ENCODE measurements around the gene SLAMF9.

The SLAMF9 gene

GRCh38 chr1:159994896-159995295 is 40.9 kb upstream of the SLAMF9 start:
- Histone ChIP-seq H3K36me3 (replicated peaks; ENCODE audit: low read depth, low read length) (no peaks in the 10 kb centered on the region), H3K9ac (ENCODE audit: low read length) (no peak overlapping the region), H3K4me2 (ENCODE audit: low read length) (no peak overlapping the region), H2AFZ (ENCODE audit: low read depth, low read length) (no peak overlapping the region), H3K27me3 (ENCODE audit: low read depth, low read length) (peaks cover 40% of the 10 kb centered on the region), H3K79me2 (ENCODE audit: low read length) (no peaks in the 10 kb centered on the region), H3K4me1 (ENCODE audit: low read length) (peaks cover 8% of the 10 kb centered on the region), H3K9me3 (ENCODE audit: insufficient read depth, low read length) (no peaks in the 10 kb centered on the region), H3K27ac (ENCODE audit: low read length) (no peak overlapping the region), H4K20me1 (ENCODE audit: insufficient read depth, low read length) (no peaks in the 10 kb centered on the region), H3K4me3 (ENCODE audit: low read length) (no peak overlapping the region)
- TF ChIP-seq EZH2phosphoT487 (IDR thresholded peaks at IDR 0.05; ENCODE audit: low read depth), result no peak
- TF ChIP-seq, protein P1, sequence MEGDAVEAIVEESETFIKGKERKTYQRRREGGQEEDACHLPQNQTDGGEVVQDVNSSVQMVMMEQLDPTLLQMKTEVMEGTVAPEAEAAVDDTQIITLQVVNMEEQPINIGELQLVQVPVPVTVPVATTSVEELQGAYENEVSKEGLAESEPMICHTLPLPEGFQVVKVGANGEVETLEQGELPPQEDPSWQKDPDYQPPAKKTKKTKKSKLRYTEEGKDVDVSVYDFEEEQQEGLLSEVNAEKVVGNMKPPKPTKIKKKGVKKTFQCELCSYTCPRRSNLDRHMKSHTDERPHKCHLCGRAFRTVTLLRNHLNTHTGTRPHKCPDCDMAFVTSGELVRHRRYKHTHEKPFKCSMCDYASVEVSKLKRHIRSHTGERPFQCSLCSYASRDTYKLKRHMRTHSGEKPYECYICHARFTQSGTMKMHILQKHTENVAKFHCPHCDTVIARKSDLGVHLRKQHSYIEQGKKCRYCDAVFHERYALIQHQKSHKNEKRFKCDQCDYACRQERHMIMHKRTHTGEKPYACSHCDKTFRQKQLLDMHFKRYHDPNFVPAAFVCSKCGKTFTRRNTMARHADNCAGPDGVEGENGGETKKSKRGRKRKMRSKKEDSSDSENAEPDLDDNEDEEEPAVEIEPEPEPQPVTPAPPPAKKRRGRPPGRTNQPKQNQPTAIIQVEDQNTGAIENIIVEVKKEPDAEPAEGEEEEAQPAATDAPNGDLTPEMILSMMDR (IDR thresholded peaks at IDR 0.05; ENCODE audit: low read depth, low read length), result no peak

DNA sequence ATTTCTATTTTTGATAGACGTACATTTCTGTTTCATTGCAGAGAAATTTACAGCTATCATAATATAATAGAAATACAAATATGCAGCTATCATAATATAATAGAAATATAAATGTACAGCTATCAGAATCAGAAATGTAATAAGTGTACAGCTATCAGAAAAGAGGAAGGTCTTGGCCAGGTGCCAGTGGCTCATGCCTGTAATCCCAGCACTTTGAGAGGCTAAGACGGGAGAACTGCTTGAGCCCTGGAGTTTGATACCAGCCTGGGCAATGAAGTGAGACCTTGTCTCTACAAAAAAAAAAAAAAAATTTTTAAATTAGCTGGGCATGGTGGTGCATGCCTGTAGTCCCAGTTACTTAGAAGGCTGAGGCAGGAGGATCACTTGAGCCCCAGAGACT is 39.9 kb upstream of the SLAMF9 start:
- Histone ChIP-seq H3K9me3 (ENCODE audit: insufficient read depth, low read length) (no peaks in the 10 kb centered on the region), H2AFZ (ENCODE audit: low read depth, low read length) (no peak overlapping the region), H3K36me3 (replicated peaks; ENCODE audit: low read depth, low read length) (no peaks in the 10 kb centered on the region), H3K4me3 (ENCODE audit: low read length) (no peak overlapping the region), H3K4me1 (ENCODE audit: low read length) (peaks cover 8% of the 10 kb centered on the region), H3K27me3 (ENCODE audit: low read depth, low read length) (peaks cover 32% of the 10 kb centered on the region; the same call in 1 of the 2 replicates), H3K4me2 (ENCODE audit: low read length) (no peak overlapping the region), H3K79me2 (ENCODE audit: low read length) (no peaks in the 10 kb centered on the region), H3K9ac (ENCODE audit: low read length) (no peak overlapping the region), H4K20me1 (ENCODE audit: insufficient read depth, low read length) (no peaks in the 10 kb centered on the region), H3K27ac (ENCODE audit: low read length) (no peak overlapping the region)
- TF ChIP-seq, protein P1 (IDR thresholded peaks at IDR 0.05; ENCODE audit: low read depth, low read length), result no peak
- no peak for TF ChIP-seq EZH2phosphoT487 (IDR thresholded peaks at IDR 0.05; ENCODE audit: low read depth)

DNA sequence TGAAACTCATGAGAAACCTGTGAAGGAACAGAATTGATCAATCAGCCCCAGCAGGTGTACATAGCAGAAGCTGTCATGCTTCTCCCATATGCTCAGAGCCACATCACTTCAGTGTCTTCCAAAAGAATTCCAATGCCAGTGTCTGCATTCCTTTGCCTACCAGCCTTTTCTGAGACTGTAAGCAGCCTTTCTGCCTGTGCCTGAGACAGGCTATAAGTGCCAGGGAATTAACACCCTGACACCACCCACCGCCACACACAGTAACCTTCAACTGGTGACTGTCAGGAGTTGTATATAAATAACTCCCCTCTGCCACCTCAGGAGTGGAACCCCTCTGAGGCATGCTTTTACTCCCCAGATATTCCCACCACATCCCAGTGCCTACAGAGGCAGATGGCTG is 38.1 kb upstream of the SLAMF9 start:
- Histone ChIP-seq H3K79me2 (ENCODE audit: low read length) (no peaks in the 10 kb centered on the region), H3K36me3 (replicated peaks; ENCODE audit: low read depth, low read length) (no peaks in the 10 kb centered on the region), H4K20me1 (ENCODE audit: insufficient read depth, low read length) (no peaks in the 10 kb centered on the region), H3K27me3 (ENCODE audit: low read depth, low read length) (peaks cover 21% of the 10 kb centered on the region; the same call in 1 of the 2 replicates), H3K9ac (ENCODE audit: low read length) (no peak overlapping the region), H2AFZ (ENCODE audit: low read depth, low read length) (no peak overlapping the region), H3K4me2 (ENCODE audit: low read length) (no peak overlapping the region), H3K4me3 (ENCODE audit: low read length) (no peak overlapping the region), H3K27ac (ENCODE audit: low read length) (no peak overlapping the region), H3K9me3 (ENCODE audit: insufficient read depth, low read length) (no peaks in the 10 kb centered on the region), H3K4me1 (ENCODE audit: low read length) (peaks cover 8% of the 10 kb centered on the region)
- TF ChIP-seq, protein P1 (IDR thresholded peaks at IDR 0.05; ENCODE audit: low read depth, low read length), result no peak
- no peak for TF ChIP-seq EZH2phosphoT487 (IDR thresholded peaks at IDR 0.05; ENCODE audit: low read depth)

- Histone ChIP-seq H3K79me2 (ENCODE audit: low read length) (no peaks in the 10 kb centered on the region), H3K9me3 (ENCODE audit: insufficient read depth, low read length) (no peaks in the 10 kb centered on the region), H3K36me3 (replicated peaks; ENCODE audit: low read depth, low read length) (no peaks in the 10 kb centered on the region), H3K4me2 (ENCODE audit: low read length) (peak overlapping the region; percentile 53), H3K4me3 (ENCODE audit: low read length) (peak overlapping the region; percentile 46), H3K9ac (ENCODE audit: low read length) (0 out of 2 replicates have a peak overlapping the region, but pooled peaks have one; percentile 12), H3K27ac (ENCODE audit: low read length) (no peak overlapping the region), H3K4me1 (ENCODE audit: low read length) (peaks cover 8% of the 10 kb centered on the region), H4K20me1 (ENCODE audit: insufficient read depth, low read length) (no peaks in the 10 kb centered on the region), H3K27me3 (ENCODE audit: low read depth, low read length) (peaks cover 19% of the 10 kb centered on the region; the same call in 1 of the 2 replicates), H2AFZ (ENCODE audit: low read depth, low read length) (peak overlapping the region; percentile 86)
- TF ChIP-seq, protein P1 (IDR thresholded peaks at IDR 0.05; ENCODE audit: low read depth, low read length), result no peak
- no peak for TF ChIP-seq EZH2phosphoT487 (IDR thresholded peaks at IDR 0.05; ENCODE audit: low read depth)
Observed at GRCh38 chr1:159991513-159991912, 37.5 kb upstream of the SLAMF9 start.

Data from OCI-LY3 (cell line).